Sigmoid colon (tissue), 7 donors: Measurements from ENCODE around the gene ATP6V0B. TPM values are rescaled to one million over a fixed set of nuclear protein-coding genes. Genes with fewer than 3 reads are reported as not detected.

Experiments
- DNase-seq: peaks from one replicate; pipeline ENCODE4 v3.0.0-alpha.2; 2019
- H3K27ac ChIP-seq, 4 donors: fragments of 200-600 bp; sonication (generic); one replicate each; pipeline ENCODE4 v1.5.1; 2016 to 2019; ENCODE audit warnings: mild to moderate bottlenecking in 1 of 4
- H3K27me3 ChIP-seq, 3 donors: fragments of 200-600 bp; sonication (generic); one replicate each; pipeline ENCODE4 v1.5.1; 2019; ENCODE audit warnings: mild to moderate bottlenecking in 1 of 3
- H3K36me3 ChIP-seq, 4 donors: fragments of 200-600 bp; sonication (generic); one replicate each; pipeline ENCODE4 v1.5.1; 2016 to 2019
- H3K4me1 ChIP-seq, 4 donors: fragments of 200-600 bp; sonication (generic); one replicate each; pipeline ENCODE4 v1.5.1; 2017 to 2019
- H3K4me3 ChIP-seq, 4 donors: fragments of 200-600 bp; sonication (generic); one replicate each; pipeline ENCODE4 v1.5.1; 2017 to 2019; ENCODE audit warnings: mild to moderate bottlenecking in 2 of 4, moderate library complexity in 1 of 4
- H3K9me3 ChIP-seq, 4 donors: fragments of 200-600 bp in 3 of 4; sonication (generic) in 3 of 4; one replicate each; pipeline versions ENCODE4 v1.5.1 to v1.6.1; 2013 to 2019
- EP300 ChIP-seq, 4 donors: sonication (generic); formaldehyde crosslinking; IDR thresholded peaks; one replicate each; pipeline ENCODE4 v1.6.1; 2017; ENCODE audit warnings: antibody characterized with exemption in 4 of 4
- POLR2A ChIP-seq, 2 donors: fragments of 450-650 bp; IDR thresholded peaks; one replicate each; pipeline ENCODE4 v1.6.1; 2016; ENCODE audit warnings: antibody characterized with exemption in 2 of 2, mild to moderate bottlenecking in 2 of 2, moderate library complexity in 2 of 2
- POLR2AphosphoS5 ChIP-seq, 4 donors: sonication (generic); formaldehyde crosslinking; IDR thresholded peaks; one replicate each; pipeline ENCODE4 v1.6.1; 2017; ENCODE audit warnings: antibody characterized with exemption in 4 of 4
- WGBS, 2 donors: extraction: QIAGEN DNeasy Blood & Tissue Kit; methylation state at CpG; one replicate each; pipeline ENCODE4 v1.1.7; 2013; 5-methylcytosine and 5-hydroxymethylcytosine counted together
- intact Hi-C: fragments of 100-400 bp; cut with DNase I; formaldehyde crosslinking; loops from one replicate; pipeline ENCODE4 v1.15.1; 2023
- polyA plus RNA-seq, 3 donors: library from polyadenylated mRNA; stranded (reverse); fragments of 200-250 nt; gene quantifications; one replicate each; pipeline ENCODE4 v1.2.3, GENCODE V29; 2013
- total RNA-seq, 4 donors: library from RNA; depleted of rRNA; stranded (reverse); fragments of >200 nt; gene quantifications; one replicate each; pipeline ENCODE4 v1.1.0, GENCODE V29; 2016
- TF ChIP-seq, protein P1 (sequence below), 4 experiments: fragments of 450-650 bp in 3 of 4; fragments of 200-600 bp in 1 of 4; IDR thresholded peaks; one replicate each; pipeline ENCODE4 v1.5.1; 2016 to 2019; ENCODE audit warnings: antibody characterized with exemption in 4 of 4, mild to moderate bottlenecking in 3 of 4, moderate library complexity in 2 of 4
- donor health status: healthy with polysubstance abuse.
- donor health status: Bipolar disorder and iron deficiency.
- donor health status: healthy.

The ATP6V0B gene
- total and polyA plus RNA-seq, 7 donors = 67.9 to 286 (median 129) TPM

DNA sequence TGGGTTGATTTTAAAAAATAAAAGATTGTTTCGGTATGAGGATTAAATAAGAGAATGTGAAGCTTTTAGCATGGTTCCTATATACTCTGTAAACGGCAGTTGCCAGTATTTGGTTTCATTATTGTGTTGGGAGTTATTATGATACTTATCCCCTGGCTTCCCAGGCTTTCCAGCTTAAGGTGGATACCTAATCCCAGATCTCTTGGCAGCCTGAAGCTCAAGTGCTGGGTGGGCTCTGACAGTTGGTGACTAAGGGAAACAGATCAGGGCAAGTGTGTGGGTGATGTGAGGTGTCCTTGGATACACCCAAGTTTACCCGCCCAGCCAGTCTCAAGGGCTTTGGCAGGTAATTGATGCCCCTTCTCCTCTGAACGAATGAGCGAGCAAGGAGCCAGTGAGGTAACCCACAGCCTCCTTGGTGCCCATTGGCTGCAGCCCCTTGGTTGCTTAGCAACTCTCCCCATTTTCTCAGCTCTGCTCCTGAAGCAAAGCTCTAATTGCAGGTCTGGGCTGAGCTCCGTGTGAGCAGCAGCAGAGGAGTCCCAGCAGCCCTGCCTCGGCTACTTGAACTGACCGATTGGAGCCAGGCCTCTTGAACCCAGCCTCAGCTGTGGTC is 21.9 kb upstream of the ATP6V0B start:
- no peak for DNase-seq
- intact Hi-C loops = no loop called here
- no peaks in the 10 kb centered on the region for H3K27me3 ChIP-seq
- peaks cover 0 to 23% (median 16%) of the 10 kb centered on the region in 4 donors for H3K4me1 ChIP-seq
- H3K27ac ChIP-seq = no peak overlapping the region
- no peaks in the 10 kb centered on the region for H3K9me3 ChIP-seq
- peaks cover 0 to 35% (median 18%) of the 10 kb centered on the region in 4 donors for H3K36me3 ChIP-seq
- WGBS, 2 donors = 85 to 89% methylated on average over 8 of the region's 8 CpGs
- TF ChIP-seq, protein P1, sequence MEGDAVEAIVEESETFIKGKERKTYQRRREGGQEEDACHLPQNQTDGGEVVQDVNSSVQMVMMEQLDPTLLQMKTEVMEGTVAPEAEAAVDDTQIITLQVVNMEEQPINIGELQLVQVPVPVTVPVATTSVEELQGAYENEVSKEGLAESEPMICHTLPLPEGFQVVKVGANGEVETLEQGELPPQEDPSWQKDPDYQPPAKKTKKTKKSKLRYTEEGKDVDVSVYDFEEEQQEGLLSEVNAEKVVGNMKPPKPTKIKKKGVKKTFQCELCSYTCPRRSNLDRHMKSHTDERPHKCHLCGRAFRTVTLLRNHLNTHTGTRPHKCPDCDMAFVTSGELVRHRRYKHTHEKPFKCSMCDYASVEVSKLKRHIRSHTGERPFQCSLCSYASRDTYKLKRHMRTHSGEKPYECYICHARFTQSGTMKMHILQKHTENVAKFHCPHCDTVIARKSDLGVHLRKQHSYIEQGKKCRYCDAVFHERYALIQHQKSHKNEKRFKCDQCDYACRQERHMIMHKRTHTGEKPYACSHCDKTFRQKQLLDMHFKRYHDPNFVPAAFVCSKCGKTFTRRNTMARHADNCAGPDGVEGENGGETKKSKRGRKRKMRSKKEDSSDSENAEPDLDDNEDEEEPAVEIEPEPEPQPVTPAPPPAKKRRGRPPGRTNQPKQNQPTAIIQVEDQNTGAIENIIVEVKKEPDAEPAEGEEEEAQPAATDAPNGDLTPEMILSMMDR (IDR thresholded peaks at IDR 0.05) = no peak
- no peak for TF ChIP-seq EP300 (IDR thresholded peaks at IDR 0.05)
- no peak for TF ChIP-seq POLR2A (IDR thresholded peaks at IDR 0.05)
- no peak for TF ChIP-seq POLR2AphosphoS5 (IDR thresholded peaks at IDR 0.05)
- H3K4me3 ChIP-seq = no peak overlapping the region

DNA sequence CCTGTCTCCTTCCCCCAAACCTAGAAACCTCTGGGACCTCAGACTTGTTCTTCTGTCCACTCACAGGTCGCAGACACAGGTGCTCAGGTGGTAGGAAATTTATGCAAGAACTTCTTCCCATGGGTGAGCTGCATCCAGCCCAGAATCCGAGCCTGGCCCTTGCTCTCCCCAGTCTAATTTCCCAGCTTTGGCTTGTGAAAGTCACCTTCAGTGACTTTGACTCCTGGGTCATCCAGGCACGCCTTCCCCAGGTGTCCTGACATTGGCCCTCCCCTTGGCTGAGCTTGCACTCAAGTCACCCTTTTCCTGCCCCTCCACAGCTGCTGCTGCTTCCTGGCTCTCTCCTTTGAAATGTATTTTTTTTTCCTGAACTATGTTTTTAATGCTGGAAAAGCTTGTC is 21.4 kb upstream of the ATP6V0B start:
- intact Hi-C loops = no loop called here
- 83 to 84% methylated on average over 3 of the region's 3 CpGs for WGBS, 2 donors
- Histone ChIP-seq H3K4me1 (peaks cover 0 to 17% (median 11%) of the 10 kb centered on the region in 4 donors), H3K36me3 (peaks cover 0 to 40% (median 23%) of the 10 kb centered on the region in 4 donors), H3K4me3 (no peak overlapping the region), H3K27ac (no peak overlapping the region), H3K27me3 (no peaks in the 10 kb centered on the region), H3K9me3 (no peaks in the 10 kb centered on the region)
- DNase-seq = no peak
- TF ChIP-seq POLR2AphosphoS5 (IDR thresholded peaks at IDR 0.05) (no peak), POLR2A (IDR thresholded peaks at IDR 0.05) (no peak), EP300 (IDR thresholded peaks at IDR 0.05) (no peak)
- TF ChIP-seq, protein P1 (IDR thresholded peaks at IDR 0.05) = no peak

DNA sequence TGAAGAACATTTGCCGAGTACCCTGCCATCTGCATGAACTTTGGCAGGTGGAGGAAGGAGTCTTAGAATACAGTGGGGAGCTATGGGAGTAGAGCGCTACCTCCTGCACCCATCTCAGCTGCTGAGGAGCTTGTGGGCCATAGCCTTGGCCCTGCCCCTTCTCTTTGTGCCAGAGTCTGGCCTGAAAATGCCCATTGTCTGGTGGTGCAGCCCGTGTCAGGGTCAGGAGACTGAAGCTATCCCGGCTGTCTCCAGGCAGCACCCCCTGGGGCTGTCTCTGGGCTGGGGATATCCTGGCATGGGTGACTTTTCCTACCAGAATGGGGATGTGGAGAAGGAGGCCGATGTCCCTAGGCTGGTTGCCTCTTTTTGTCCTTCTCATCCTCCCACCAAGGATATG is 20.7 kb upstream of the ATP6V0B start:
- no peak for DNase-seq
- 92 to 93% methylated on average over 5 of the region's 5 CpGs for WGBS, 2 donors
- no peak overlapping the region for H3K27ac ChIP-seq
- H3K36me3 ChIP-seq = peaks cover 0 to 47% (median 30%) of the 10 kb centered on the region in 4 donors
- peaks cover 0 to 11% (median 4%) of the 10 kb centered on the region in 4 donors for H3K4me1 ChIP-seq
- H3K4me3 ChIP-seq = no peak overlapping the region
- H3K9me3 ChIP-seq = no peaks in the 10 kb centered on the region
- no peak for TF ChIP-seq POLR2AphosphoS5 (IDR thresholded peaks at IDR 0.05)
- no peak for TF ChIP-seq POLR2A (IDR thresholded peaks at IDR 0.05)
- TF ChIP-seq, protein P1 (IDR thresholded peaks at IDR 0.05) = no peak
- no peak for TF ChIP-seq EP300 (IDR thresholded peaks at IDR 0.05)
- intact Hi-C loops = no loop called here
- no peaks in the 10 kb centered on the region for H3K27me3 ChIP-seq

DNA sequence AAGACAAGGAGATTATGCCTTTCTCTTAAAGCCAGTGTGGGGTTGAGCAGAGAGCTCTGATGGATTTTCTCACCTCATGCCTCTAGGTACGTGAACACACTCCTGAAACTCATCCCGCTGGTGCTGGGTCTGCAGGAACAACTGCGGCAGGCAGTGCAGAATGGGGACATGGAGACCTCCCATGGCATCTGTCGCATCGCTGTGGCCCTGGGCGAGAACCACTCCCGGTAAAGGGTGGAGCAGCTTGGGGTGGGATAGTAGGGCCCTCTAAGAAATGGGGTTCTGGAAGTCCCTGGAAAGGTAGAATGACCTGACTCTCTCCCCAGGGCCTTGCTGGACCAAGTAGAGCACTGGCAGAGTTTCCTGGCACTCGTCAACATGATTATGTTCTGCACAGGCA is 18.5 kb upstream of the ATP6V0B start:
- WGBS, 2 donors = 97 to 98% methylated on average over 8 of the region's 8 CpGs
- no peak overlapping the region for H3K27ac ChIP-seq
- no peaks in the 10 kb centered on the region for H3K4me1 ChIP-seq
- H3K27me3 ChIP-seq = no peaks in the 10 kb centered on the region
- H3K9me3 ChIP-seq = no peaks in the 10 kb centered on the region
- H3K36me3 ChIP-seq = peaks cover 0 to 59% (median 36%) of the 10 kb centered on the region in 4 donors
- TF ChIP-seq POLR2A (IDR thresholded peaks at IDR 0.05) (no peak), EP300 (IDR thresholded peaks at IDR 0.05) (no peak), POLR2AphosphoS5 (IDR thresholded peaks at IDR 0.05) (no peak)
- TF ChIP-seq, protein P1 (IDR thresholded peaks at IDR 0.05) = no peak
- H3K4me3 ChIP-seq = no peak overlapping the region
- no peak for DNase-seq
- intact Hi-C loops = no loop called here
